Breast epithelium (tissue), 4 donors: ENCODE results near the gene LAP3. TPM values are rescaled to one million over a fixed set of nuclear protein-coding genes. Genes with fewer than 3 reads are reported as not detected.

Source experiments
- DNase-seq, 2 donors: peaks; one replicate each; pipeline ENCODE4 v3.0.0-alpha.2; 2019; ENCODE audit warnings: low spot score in 2 of 2
- H3K27ac ChIP-seq, 2 donors: fragments of 200-600 bp; sonication (generic) in 1 of 2; one replicate each; pipeline ENCODE4 v1.5.1; 2016 to 2019; ENCODE audit warnings: mild to moderate bottlenecking in 1 of 2
- H3K27me3 ChIP-seq, 2 donors: fragments of 200-600 bp; sonication (generic) in 1 of 2; one replicate each; pipeline versions ENCODE4 v1.5.1 to v1.6.0; 2017 to 2019; ENCODE audit warnings: control low read depth in 1 of 2, mild to moderate bottlenecking in 1 of 2
- H3K36me3 ChIP-seq: fragments of 200-600 bp; one replicate; pipeline ENCODE4 v1.5.1; 2019
- H3K4me1 ChIP-seq, 2 donors: fragments of 200-600 bp; sonication (generic); one replicate each; pipeline ENCODE4 v1.5.1; 2016 to 2019; ENCODE audit warnings: control low read depth in 1 of 2
- H3K4me3 ChIP-seq, 3 donors: fragments of 200-600 bp; sonication (generic); 1 replicate in 2 of 3; 2 replicates in 1 of 3; pipeline ENCODE4 v1.5.1; 2016 to 2019; ENCODE audit warnings: mild to moderate bottlenecking in 3 of 3, moderate library complexity in 2 of 3
- H3K9me3 ChIP-seq, 2 donors: fragments of 200-600 bp; sonication (generic) in 1 of 2; one replicate each; pipeline ENCODE4 v1.5.1; 2016 to 2019; ENCODE audit warnings: control low read depth in 1 of 2
- CTCF ChIP-seq, 3 donors: fragments of 450-650 bp; IDR thresholded peaks; one replicate each; pipeline ENCODE4 v1.5.1; 2016 to 2017; ENCODE audit warnings: antibody characterized with exemption in 3 of 3, mild to moderate bottlenecking in 3 of 3, moderate library complexity in 3 of 3
- POLR2A ChIP-seq: fragments of 450-650 bp; IDR thresholded peaks from one replicate; pipeline ENCODE4 v1.6.1; 2016; ENCODE audit warnings: antibody characterized with exemption, mild to moderate bottlenecking, moderate library complexity
- POLR2AphosphoS5 ChIP-seq, 3 donors: sonication (generic); formaldehyde crosslinking; IDR thresholded peaks; one replicate each; pipeline ENCODE4 v1.6.1; 2017; ENCODE audit warnings: antibody characterized with exemption in 3 of 3
- intact Hi-C: fragments of 100-400 bp; cut with DNase I; formaldehyde crosslinking; loops from one replicate; pipeline ENCODE4 v1.15.1; 2023; ENCODE audit warnings: low total_unique reads
- total RNA-seq, 3 donors: library from RNA; depleted of rRNA; stranded (reverse); fragments of >200 nt; gene quantifications; one replicate each; pipeline ENCODE4 v1.1.0, GENCODE V29; 2016

Gene LAP3
- total RNA-seq, 3 donors from 2014 or later: 72.4 to 93.4 (median 81.0) TPM

- H3K27ac ChIP-seq: peak overlapping the region; percentile 87 to 97
- H3K4me1 ChIP-seq: no peaks in the 10 kb centered on the region
- no peaks in the 10 kb centered on the region for H3K9me3 ChIP-seq
- peak; percentile 31 to 58 for DNase-seq
- no peaks in the 10 kb centered on the region for H3K27me3 ChIP-seq
- TF ChIP-seq POLR2AphosphoS5 (IDR thresholded peaks at IDR 0.05): no peak
- TF ChIP-seq CTCF (IDR thresholded peaks at IDR 0.05): no peak
- no peak for TF ChIP-seq POLR2A
- peak overlapping the region; percentile 72 to 99 (median 92) for H3K4me3 ChIP-seq
- H3K36me3 ChIP-seq: no peaks in the 10 kb centered on the region
- intact Hi-C loops: no loop called here
Observed at GRCh38 chr4:17577665-17578481, 875 bp downstream of the LAP3 start.

- no peak for DNase-seq
- intact Hi-C loops: no loop called here
- Histone ChIP-seq H3K36me3 (no peaks in the 10 kb centered on the region), H3K27ac (peak overlapping the region; percentile 87 to 97), H3K27me3 (no peaks in the 10 kb centered on the region), H3K4me1 (no peaks in the 10 kb centered on the region), H3K9me3 (no peaks in the 10 kb centered on the region), H3K4me3 (peak overlapping the region; percentile 72 to 99 (median 92))
- no peak for TF ChIP-seq POLR2AphosphoS5 (IDR thresholded peaks at IDR 0.05)
- TF ChIP-seq CTCF (IDR thresholded peaks at IDR 0.05): no peak
Observed at GRCh38 chr4:17578482-17578891, 1.5 kb downstream of the LAP3 start.

GRCh38 chr4:17580969-17581368 lies 4.0 kb downstream of the LAP3 start:
- Histone ChIP-seq H3K27me3 (no peaks in the 10 kb centered on the region), H3K4me1 (no peaks in the 10 kb centered on the region), H3K9me3 (no peaks in the 10 kb centered on the region), H3K36me3 (no peaks in the 10 kb centered on the region), H3K4me3 (no peak overlapping the region), H3K27ac (peak overlapping the region in 1 of 2 donors; percentile 48)
- no peak for TF ChIP-seq POLR2AphosphoS5 (IDR thresholded peaks at IDR 0.05)
- no peak for TF ChIP-seq CTCF (IDR thresholded peaks at IDR 0.05)
- TF ChIP-seq POLR2A: no peak
- no peak for DNase-seq
- intact Hi-C loops: loop anchor here (10.0 kb wide), 1 partner anchor 686 kb away; the partner anchor contains the start of gene LDB2

GRCh38 chr4:17583276-17583675 lies 6.3 kb downstream of the LAP3 start:
- Histone ChIP-seq H3K27ac (no peak overlapping the region), H3K4me3 (no peak overlapping the region), H3K36me3 (no peaks in the 10 kb centered on the region), H3K9me3 (no peaks in the 10 kb centered on the region), H3K27me3 (no peaks in the 10 kb centered on the region), H3K4me1 (no peaks in the 10 kb centered on the region)
- no peak for DNase-seq
- intact Hi-C loops: loop anchor here (10.0 kb wide), 1 partner anchor 688 kb away; the partner anchor contains the start of gene LDB2
- no peak for TF ChIP-seq CTCF (IDR thresholded peaks at IDR 0.05)
- TF ChIP-seq POLR2AphosphoS5 (IDR thresholded peaks at IDR 0.05): no peak
- TF ChIP-seq POLR2A: no peak

GRCh38 chr4:17583941-17584340 lies 6.9 kb downstream of the LAP3 start:
- Histone ChIP-seq H3K4me1 (no peaks in the 10 kb centered on the region), H3K27me3 (no peaks in the 10 kb centered on the region), H3K9me3 (no peaks in the 10 kb centered on the region), H3K36me3 (no peaks in the 10 kb centered on the region), H3K4me3 (no peak overlapping the region), H3K27ac (no peak overlapping the region)
- no peak for DNase-seq
- intact Hi-C loops: loop anchor here (10.0 kb wide), 1 partner anchor 689 kb away; the partner anchor contains the start of gene LDB2
- TF ChIP-seq CTCF (IDR thresholded peaks at IDR 0.05) (no peak), POLR2A (no peak), POLR2AphosphoS5 (IDR thresholded peaks at IDR 0.05) (no peak)
